Neuron (in vitro differentiated cells): ENCODE measurements around the gene AGAP1.

Experiments used
- H2AFZ ChIP-seq: one replicate; pipeline ENCODE4 v1.6.1; 2013; ENCODE audit warnings: low read depth, mild to moderate bottlenecking, inconsistent platforms, low read length, moderate library complexity
- H3K27me3 ChIP-seq: one replicate; pipeline ENCODE4 v1.6.1; 2013; ENCODE audit warnings: low read length; ENCODE audit not compliant: insufficient read depth
- H3K36me3 ChIP-seq: one replicate; pipeline ENCODE4 v1.6.1; 2013; ENCODE audit warnings: low read length; ENCODE audit not compliant: insufficient read depth
- H3K4me1 ChIP-seq: one replicate; pipeline ENCODE4 v1.6.1; 2013; ENCODE audit warnings: low read length; ENCODE audit not compliant: insufficient read depth
- H3K4me3 ChIP-seq: 2 replicates; pipeline ENCODE4 v1.5.1; 2013; ENCODE audit warnings: mild to moderate bottlenecking, low read length, moderate library complexity
- H3K9me3 ChIP-seq: one replicate; pipeline ENCODE4 v1.6.1; 2013; ENCODE audit warnings: low read length

The AGAP1 gene

DNA sequence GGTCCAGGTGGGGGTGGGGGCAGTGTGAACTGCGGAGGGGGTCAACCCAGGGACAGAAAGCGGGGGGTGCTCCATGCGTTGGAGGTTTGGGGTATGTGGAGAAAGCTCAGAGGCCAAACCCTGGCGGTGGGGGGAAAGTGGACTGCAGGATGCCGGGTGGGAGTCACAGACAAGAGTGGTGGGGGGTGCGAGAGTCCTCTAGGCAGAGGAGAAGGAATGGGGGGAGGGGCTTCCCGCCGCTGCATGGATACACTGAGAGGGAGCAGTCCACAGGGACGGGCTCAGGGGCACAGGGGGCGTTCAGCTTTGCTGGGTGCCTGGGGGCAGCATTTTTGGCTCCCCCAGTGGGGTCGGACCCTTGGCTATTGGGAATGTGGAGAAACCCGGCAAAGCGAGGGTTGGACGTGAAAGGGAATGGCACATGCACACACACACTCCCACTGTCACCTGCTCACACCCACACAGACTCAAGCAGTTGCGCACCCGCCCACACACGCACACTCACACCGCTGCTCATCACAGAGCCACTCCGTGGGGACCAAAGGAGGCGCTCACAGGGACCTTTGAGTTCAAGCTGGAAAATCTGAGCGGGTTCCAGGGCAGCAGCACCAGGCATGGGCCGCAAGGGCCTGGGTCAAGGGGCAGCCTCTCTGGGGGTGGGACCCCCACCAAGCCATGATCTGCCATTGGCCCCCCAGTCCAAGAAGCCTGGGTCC is 666.7 kb downstream of the AGAP1 start:
- Histone ChIP-seq H3K4me3 (no peak overlapping the region), H3K9me3 (no peaks in the 10 kb centered on the region), H2AFZ (no peak overlapping the region), H3K27me3 (no peaks in the 10 kb centered on the region), H3K36me3 (peaks cover 25% of the 10 kb centered on the region), H3K4me1 (peaks cover 47% of the 10 kb centered on the region)

DNA sequence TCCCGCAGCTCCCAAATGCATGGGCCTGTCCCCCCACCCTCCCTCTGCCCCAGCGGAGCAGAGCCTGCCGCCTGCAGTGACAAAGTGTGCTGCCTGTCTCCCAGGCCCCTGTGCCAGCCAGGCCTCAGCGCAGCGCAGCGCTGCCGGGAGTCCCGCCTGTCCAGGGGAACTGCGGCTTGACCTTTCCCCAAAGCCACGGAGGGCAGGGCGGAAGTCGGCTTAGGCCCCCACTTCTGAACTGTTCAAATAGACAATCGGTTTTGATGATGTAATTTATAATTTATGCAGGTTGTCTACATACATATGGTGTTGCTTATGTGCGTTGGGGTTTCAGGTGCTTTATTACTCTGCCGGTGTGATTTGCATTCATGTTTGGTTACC is 667.2 kb downstream of the AGAP1 start:
- Histone ChIP-seq H3K4me3 (no peak overlapping the region), H3K4me1 (peaks cover 53% of the 10 kb centered on the region), H2AFZ (no peak overlapping the region), H3K9me3 (no peaks in the 10 kb centered on the region), H3K36me3 (peaks cover 31% of the 10 kb centered on the region), H3K27me3 (no peaks in the 10 kb centered on the region)

DNA sequence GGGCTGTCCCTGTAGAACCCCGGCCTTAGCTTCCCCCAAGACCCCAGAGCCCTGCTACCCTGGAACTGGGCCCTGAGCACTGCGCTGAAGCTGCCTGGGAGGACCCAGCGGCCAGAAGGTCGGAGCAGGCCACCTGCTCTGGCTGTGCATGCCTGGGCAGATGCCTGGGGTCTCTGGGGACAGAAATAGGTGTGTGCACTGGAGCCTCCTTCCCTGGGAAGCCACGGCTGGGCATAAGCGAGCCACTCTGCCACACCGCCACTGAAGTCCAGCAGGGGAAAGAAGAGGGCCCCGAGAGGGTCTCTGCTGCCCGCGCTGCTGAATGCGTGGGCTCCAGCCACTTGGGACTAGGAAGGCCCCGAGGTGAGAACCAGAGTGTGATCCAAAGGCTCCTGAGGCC is 667.7 kb downstream of the AGAP1 start:
- Histone ChIP-seq H3K9me3 (no peaks in the 10 kb centered on the region), H3K36me3 (peaks cover 31% of the 10 kb centered on the region), H3K4me3 (no peak overlapping the region), H3K27me3 (no peaks in the 10 kb centered on the region), H3K4me1 (peaks cover 55% of the 10 kb centered on the region), H2AFZ (no peak overlapping the region)

DNA sequence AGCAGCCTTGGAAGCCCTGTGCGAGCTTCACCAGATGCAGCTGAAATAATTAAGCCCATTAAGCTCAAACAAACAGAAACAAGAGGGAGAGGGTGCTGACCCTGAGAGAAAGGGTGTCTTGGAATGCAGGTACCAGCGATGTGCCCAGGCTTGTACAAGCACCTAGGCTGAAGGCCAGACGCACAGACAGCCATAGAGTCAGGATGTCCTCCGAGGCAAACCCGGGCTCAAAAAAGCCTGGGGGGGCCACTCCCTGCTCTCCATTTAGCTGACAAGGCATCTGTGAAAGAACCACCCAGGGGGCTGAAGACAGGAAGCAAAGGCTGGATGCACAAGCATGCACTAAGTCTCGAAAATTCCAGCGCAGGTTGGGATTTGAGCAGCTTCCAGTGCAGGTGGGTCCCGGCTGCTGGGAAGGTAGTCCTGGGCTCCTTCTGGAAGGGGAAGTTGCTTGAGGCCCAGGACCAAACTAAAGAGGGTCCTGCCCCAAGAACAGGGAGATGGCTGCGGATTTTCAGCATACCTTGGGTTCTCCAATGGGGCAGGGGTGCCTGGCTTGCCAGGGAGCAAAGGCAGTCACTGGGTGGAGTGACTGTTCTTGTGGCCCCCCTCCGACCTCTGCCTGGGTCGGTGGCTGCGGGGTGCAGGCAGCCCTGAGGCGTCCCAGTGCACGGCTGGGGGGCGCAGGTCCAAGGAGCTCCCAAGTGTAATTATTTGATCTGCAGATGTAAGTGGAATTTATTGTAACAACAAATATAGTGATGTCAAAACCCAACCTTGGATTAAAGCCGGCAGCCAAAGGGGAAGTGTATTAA is 668.4 kb downstream of the AGAP1 start:
- Histone ChIP-seq H3K9me3 (no peaks in the 10 kb centered on the region), H2AFZ (no peak overlapping the region), H3K4me3 (no peak overlapping the region), H3K27me3 (no peaks in the 10 kb centered on the region), H3K4me1 (peaks cover 55% of the 10 kb centered on the region), H3K36me3 (peaks cover 31% of the 10 kb centered on the region)

DNA sequence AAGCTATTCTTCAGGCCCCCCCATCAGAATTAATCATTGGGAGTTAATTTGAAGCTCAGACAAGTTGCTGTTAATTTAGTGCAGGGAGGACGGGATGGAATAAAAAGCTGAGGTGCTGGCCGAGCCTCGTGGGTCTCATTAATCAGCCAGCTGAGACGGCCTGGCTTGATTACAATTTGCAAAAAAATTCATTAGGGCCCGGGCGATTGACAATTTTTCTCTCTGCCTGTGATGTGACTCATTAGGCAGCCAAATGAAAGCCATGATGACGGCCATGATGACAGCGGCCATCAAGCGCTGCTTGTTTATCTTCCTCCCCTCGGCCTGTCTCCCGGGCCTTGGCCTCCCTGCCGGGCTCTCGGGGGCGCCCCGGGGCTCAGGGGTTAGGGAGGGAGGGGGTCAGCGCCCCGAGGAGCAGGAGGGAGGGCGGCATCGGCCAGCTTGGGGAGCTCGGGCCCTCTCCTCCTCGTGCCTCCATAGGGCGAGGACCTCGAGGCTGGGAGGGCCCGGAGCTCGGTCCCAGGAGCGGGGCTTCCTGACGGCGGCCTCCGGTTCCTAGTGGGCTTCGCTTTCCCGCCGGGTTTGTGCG is 669.1 kb downstream of the AGAP1 start:
- Histone ChIP-seq H3K27me3 (no peaks in the 10 kb centered on the region), H3K4me1 (peaks cover 55% of the 10 kb centered on the region), H3K9me3 (no peaks in the 10 kb centered on the region), H3K36me3 (peaks cover 31% of the 10 kb centered on the region), H2AFZ (no peak overlapping the region), H3K4me3 (no peak overlapping the region)

DNA sequence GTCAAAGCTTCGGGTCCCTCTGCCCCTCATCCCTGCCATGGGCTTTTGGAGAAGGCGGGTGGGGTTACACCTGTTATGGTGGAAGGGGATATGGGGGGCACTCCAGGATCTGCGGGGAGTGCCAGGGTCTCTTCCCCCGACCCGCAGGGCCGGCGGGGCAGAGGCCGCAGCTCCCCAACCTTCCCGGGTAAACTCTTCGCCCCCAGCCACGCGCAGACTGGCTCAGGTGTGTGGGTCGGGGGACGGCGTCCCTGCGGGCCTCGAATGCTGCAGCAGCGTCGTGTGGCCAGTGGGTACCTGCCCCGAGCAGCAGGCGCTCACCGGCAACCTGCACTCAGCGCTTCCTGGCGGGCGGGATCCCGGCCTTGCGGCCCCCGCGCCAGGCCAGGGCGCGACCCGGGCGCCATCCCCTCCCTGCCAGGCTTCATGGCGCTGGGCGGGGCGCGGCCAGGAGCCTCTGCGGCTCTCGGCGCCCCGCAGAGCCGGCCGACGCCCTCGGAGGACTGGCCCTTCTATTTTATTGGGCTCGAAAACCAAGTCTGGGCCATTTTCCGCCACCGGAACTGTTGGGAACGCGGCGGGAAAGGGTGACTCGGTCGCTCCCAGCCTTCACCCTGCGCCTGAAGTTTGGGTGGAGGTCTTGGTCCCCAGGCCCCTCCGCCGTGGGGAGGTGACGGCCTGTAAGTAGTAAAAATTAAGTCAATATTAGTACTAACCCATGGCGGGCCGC is 669.8 kb downstream of the AGAP1 start:
- H3K36me3 ChIP-seq = peaks cover 31% of the 10 kb centered on the region
- no peaks in the 10 kb centered on the region for H3K27me3 ChIP-seq
- no peak overlapping the region for H2AFZ ChIP-seq
- peaks cover 55% of the 10 kb centered on the region for H3K4me1 ChIP-seq
- H3K4me3 ChIP-seq = peak overlapping the region; percentile 67
- H3K9me3 ChIP-seq = no peaks in the 10 kb centered on the region

DNA sequence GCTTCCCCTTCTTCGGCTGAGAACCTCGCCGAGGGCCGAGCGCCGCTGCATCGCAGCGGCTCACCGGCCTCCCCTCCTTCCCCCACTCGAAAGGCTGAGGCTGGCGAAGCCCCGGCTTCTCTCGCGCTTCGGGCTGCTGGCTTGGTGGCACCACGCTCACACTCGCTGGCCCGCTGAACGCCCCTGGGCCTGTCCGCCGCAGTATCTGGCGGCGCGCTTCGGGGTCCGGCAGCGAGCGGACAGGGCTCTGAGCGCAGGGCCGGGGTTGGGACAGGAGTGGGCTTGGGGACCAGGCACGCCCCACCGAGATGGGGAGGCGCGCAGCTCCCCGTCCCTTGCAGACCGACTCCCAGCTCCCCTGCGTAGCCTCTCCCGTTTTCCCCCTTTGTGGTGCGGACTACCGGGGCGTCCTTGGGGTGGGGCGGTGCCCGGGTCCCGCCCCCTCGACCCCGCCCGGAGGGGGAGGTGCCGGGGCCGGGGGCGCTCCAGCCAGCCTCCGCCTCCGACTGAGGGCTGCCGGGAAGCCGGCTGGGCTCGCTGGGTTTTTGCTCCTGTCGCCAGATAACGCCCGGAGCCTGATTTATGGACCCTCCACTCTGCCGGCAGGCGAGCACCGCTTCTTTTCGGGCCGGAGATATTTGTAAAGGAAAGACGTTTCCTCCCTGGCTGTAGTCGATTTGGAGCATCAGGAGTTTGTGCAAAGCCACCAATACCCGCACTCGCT is 670.5 kb downstream of the AGAP1 start:
- peaks cover 31% of the 10 kb centered on the region for H3K36me3 ChIP-seq
- peak overlapping the region; percentile 67 for H3K4me3 ChIP-seq
- H2AFZ ChIP-seq = no peak overlapping the region
- no peaks in the 10 kb centered on the region for H3K9me3 ChIP-seq
- H3K27me3 ChIP-seq = no peaks in the 10 kb centered on the region
- peaks cover 54% of the 10 kb centered on the region for H3K4me1 ChIP-seq

DNA sequence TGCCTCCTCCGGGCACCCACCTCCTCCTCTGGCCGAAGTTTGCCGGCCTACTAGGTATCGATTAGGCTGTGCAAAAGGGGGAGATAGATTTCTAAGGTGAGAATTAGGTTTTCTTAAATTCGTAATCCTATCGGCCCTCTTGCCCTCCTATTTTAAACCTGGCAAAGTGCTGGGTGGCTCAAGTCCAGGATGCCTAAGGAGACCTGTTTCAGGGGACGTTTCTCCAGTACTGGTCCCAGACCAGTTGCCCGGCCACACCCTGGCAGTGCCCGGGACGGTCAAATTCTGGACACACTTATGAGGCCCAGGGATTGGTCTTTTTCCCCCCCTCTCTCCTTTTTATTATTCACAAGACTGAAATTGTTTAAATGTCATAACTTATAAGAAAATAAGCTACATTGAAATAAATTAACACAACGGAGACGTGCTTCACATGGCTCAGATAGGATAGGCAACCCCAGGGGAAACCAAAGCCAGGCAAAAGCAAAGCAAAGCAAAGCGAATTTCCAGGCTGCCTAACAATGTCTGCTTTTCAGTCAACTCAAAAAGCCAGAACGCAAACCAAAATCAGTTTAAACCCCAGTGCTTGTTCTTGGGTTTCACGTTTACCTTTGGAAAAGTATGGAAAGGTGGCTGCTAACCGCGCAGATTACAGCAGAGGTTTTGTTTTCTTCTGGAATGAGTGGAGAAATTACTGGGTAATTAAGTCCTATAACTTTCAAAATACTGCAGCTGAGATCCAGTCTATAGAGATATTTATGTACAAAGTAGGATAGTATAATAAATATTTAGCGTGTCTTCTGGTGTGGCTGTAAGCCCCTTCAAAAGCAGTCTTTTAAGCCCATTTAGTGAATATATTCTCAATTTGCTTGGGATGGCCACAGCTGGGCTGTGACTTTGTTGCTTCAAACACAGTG is 671.3 kb downstream of the AGAP1 start:
- Histone ChIP-seq H2AFZ (no peak overlapping the region), H3K27me3 (no peaks in the 10 kb centered on the region), H3K4me3 (peak overlapping the region; percentile 67), H3K9me3 (no peaks in the 10 kb centered on the region), H3K4me1 (peaks cover 62% of the 10 kb centered on the region), H3K36me3 (peaks cover 31% of the 10 kb centered on the region)

DNA sequence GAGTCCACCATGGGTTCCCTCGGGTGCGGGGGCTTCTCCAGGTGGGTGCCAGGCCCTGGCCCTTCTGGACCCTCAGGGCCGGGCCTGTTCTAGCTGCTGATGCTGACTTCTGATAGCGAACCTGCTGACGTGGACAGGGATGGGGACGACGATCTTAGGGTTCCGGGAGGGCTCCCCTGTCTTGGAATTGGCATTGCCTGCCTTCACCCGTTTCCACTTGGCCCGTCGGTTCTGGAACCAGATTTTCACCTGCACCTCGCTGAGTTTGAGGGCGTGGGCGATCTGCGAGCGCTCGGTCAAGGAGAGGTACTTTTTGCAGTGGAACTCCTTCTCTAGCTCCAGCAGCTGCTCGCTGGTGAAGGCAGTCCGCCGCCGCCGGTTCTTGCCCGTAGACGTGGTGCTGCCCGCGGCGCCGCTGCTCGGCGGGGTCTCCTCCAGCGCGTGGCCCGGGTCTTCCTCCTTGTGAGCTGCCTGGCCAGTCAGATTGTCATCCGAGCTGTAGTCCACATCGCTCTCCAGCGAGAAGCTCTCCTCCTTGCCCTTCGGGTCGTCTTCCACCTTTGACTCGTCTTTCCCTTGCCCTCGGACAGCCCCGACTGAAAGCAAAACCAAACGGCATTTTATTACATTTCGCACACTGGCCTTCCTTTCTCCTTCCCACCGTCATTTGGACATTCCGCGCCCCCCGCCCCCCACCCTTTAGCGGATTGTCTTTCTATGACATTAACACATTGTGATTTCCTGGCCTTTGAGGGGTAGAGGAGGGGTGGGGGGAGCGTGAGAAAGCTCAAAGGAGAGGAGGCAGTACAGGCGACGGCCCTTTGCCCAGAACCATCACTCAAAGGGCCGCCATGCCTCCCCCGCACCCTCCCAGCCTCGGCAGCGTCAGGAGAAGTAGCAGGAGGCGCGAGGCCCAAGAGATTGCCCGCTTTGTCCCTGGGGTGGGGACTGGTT is 672.3 kb downstream of the AGAP1 start:
- H3K27me3 ChIP-seq = no peaks in the 10 kb centered on the region
- H3K36me3 ChIP-seq = peaks cover 31% of the 10 kb centered on the region

DNA sequence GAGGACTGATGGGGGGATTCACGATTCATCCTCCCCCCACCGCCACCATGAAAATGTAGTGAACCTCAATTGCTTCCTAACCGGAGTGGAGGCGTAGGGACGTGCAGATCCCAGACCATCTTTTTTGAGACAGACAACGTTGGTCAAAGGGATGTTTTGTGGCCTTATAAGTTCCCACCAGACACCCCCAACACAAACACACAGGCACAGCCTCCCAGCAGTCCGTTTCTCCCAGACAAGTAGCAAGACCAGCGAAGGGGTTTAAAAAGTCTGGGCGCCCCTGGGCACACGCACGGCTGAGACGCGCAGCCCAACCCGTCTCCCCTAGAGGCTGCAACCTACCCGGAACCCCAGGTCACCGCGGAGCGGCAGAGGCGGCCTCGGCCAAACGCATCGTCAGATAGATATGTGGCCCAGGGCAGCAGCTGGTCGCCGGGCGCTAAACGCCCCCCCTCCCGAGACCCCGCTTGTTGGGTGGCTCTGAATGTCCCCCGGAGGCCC is 673.0 kb downstream of the AGAP1 start:
- Histone ChIP-seq H3K27me3 (no peaks in the 10 kb centered on the region), H3K4me3 (peak overlapping the region; percentile 67), H3K4me1 (peaks cover 62% of the 10 kb centered on the region), H3K36me3 (peaks cover 31% of the 10 kb centered on the region), H3K9me3 (no peaks in the 10 kb centered on the region), H2AFZ (no peak overlapping the region)

More for the DNA sequence above, 672.3 kb downstream of the AGAP1 start:
- Histone ChIP-seq H3K4me1 (peaks cover 62% of the 10 kb centered on the region), H2AFZ (no peak overlapping the region), H3K4me3 (peak overlapping the region; percentile 67), H3K9me3 (no peaks in the 10 kb centered on the region)
